ENCODE results near the gene SUMF1.

The SUMF1 gene

GRCh38 chr3:4396542-4396941 is 70.5 kb downstream of the SUMF1 start:
- H3K27me3 ChIP-seq: no peaks in the 10 kb centered on the region
- DNase-seq: no peak
- no peaks in the 10 kb centered on the region for H3K4me1 ChIP-seq
- TF ChIP-seq CTCF (IDR thresholded peaks at IDR 0.05; ENCODE audit: low read depth, low read length): no peak
- H3K4me3 ChIP-seq (ENCODE audit: low read depth, low read length): no peak overlapping the region
- H3K36me3 ChIP-seq: no peaks in the 10 kb centered on the region
- no peaks in the 10 kb centered on the region for H3K9me3 ChIP-seq

- Histone ChIP-seq H3K4me1 (no peaks in the 10 kb centered on the region), H3K36me3 (no peaks in the 10 kb centered on the region), H3K27me3 (no peaks in the 10 kb centered on the region), H3K4me3 (ENCODE audit: low read depth, low read length) (no peak overlapping the region), H3K9me3 (no peaks in the 10 kb centered on the region)
- no peak for TF ChIP-seq CTCF (IDR thresholded peaks at IDR 0.05; ENCODE audit: low read depth, low read length)
- no peak for DNase-seq
These were observed 71.1 kb downstream of the SUMF1 start for GRCh38 chr3:4396006-4396405.

- no peak for TF ChIP-seq CTCF (IDR thresholded peaks at IDR 0.05; ENCODE audit: low read depth, low read length)
- H3K36me3 ChIP-seq: no peaks in the 10 kb centered on the region
- no peak overlapping the region for H3K4me3 ChIP-seq (ENCODE audit: low read depth, low read length)
- no peaks in the 10 kb centered on the region for H3K4me1 ChIP-seq
- H3K27me3 ChIP-seq: no peaks in the 10 kb centered on the region
- H3K9me3 ChIP-seq: no peaks in the 10 kb centered on the region
- DNase-seq: no peak
These were observed 71.6 kb downstream of the SUMF1 start for GRCh38 chr3:4395448-4395847.

GRCh38 chr3:4394567-4394966 is 72.5 kb downstream of the SUMF1 start:
- DNase-seq: no peak
- H3K36me3 ChIP-seq: no peaks in the 10 kb centered on the region
- H3K4me3 ChIP-seq (ENCODE audit: low read depth, low read length): no peak overlapping the region
- no peaks in the 10 kb centered on the region for H3K27me3 ChIP-seq
- H3K9me3 ChIP-seq: no peaks in the 10 kb centered on the region
- no peak for TF ChIP-seq CTCF (IDR thresholded peaks at IDR 0.05; ENCODE audit: low read depth, low read length)
- H3K4me1 ChIP-seq: no peaks in the 10 kb centered on the region

GRCh38 chr3:4394048-4394447 is 73.0 kb downstream of the SUMF1 start:
- Histone ChIP-seq H3K27me3 (no peaks in the 10 kb centered on the region), H3K4me3 (ENCODE audit: low read depth, low read length) (no peak overlapping the region), H3K4me1 (no peaks in the 10 kb centered on the region), H3K36me3 (no peaks in the 10 kb centered on the region), H3K9me3 (no peaks in the 10 kb centered on the region)
- TF ChIP-seq CTCF (IDR thresholded peaks at IDR 0.05; ENCODE audit: low read depth, low read length): no peak
- DNase-seq: no peak

GRCh38 chr3:4392992-4393391 is 74.1 kb downstream of the SUMF1 start:
- no peak for DNase-seq
- no peak overlapping the region for H3K4me3 ChIP-seq (ENCODE audit: low read depth, low read length)
- no peaks in the 10 kb centered on the region for H3K36me3 ChIP-seq
- H3K9me3 ChIP-seq: no peaks in the 10 kb centered on the region
- H3K4me1 ChIP-seq: no peaks in the 10 kb centered on the region
- no peaks in the 10 kb centered on the region for H3K27me3 ChIP-seq
- TF ChIP-seq CTCF (IDR thresholded peaks at IDR 0.05; ENCODE audit: low read depth, low read length): no peak
